Adipose tissue (tissue), 3 donors: ENCODE results near the gene LMTK3. TPM values are rescaled to one million over a fixed set of nuclear protein-coding genes. Genes with fewer than 3 reads are reported as not detected.

ENCODE experiments used
- H3K27ac ChIP-seq: one replicate; pipeline ENCODE4 v1.5.1; 2013; ENCODE audit warnings: low read depth, low read length
- WGBS, 3 donors: extraction: QIAGEN DNeasy Blood & Tissue Kit; methylation state at CpG; one replicate each; pipeline ENCODE4 v1.1.7; 2013; 5-methylcytosine and 5-hydroxymethylcytosine counted together
- polyA plus RNA-seq, 3 donors: library from polyadenylated mRNA; stranded (reverse); fragments of 200-250 nt; gene quantifications; one replicate each; pipeline ENCODE4 v1.2.3, GENCODE V29; 2013
- donor health status: healthy with polysubstance abuse.
- donor health status: Bipolar disorder and iron deficiency.
- donor health status: healthy.

The LMTK3 gene
- polyA plus RNA-seq, 3 donors, result 0.22 to 1.6 (median 0.22) TPM

- H3K27ac ChIP-seq, result no peak overlapping the region
- 2 to 4% (median 2%) methylated on average over 52 to 54 of the region's 54 CpGs for WGBS, 3 donors
Measured at GRCh38 chr19:48513289-48514122, 1.9 kb upstream of the LMTK3 start.

- H3K27ac ChIP-seq, result no peak overlapping the region
- 35 to 44% (median 37%) methylated on average over 19 of the region's 19 CpGs for WGBS, 3 donors
Measured at GRCh38 chr19:48512504-48513288, 1.1 kb upstream of the LMTK3 start.

GRCh38 chr19:48511321-48511731 lies 309 bp downstream of the LMTK3 start:
- no peak overlapping the region for H3K27ac ChIP-seq
- WGBS, 3 donors, result 1 to 4% (median 2%) methylated on average over 20 to 31 of the region's 32 CpGs

GRCh38 chr19:48510421-48511268 lies 990 bp downstream of the LMTK3 start:
- no peak overlapping the region for H3K27ac ChIP-seq
- 11 to 13% (median 12%) methylated on average over 24 of the region's 24 CpGs for WGBS, 3 donors

- 66 to 83% (median 75%) methylated on average over 11 to 12 of the region's 12 CpGs for WGBS, 3 donors
- no peak overlapping the region for H3K27ac ChIP-seq
Measured at GRCh38 chr19:48509467-48510194, 2.0 kb downstream of the LMTK3 start.

- WGBS, 3 donors, result 70 to 84% (median 83%) methylated on average over 22 to 32 of the region's 32 CpGs
- no peak overlapping the region for H3K27ac ChIP-seq
Measured at GRCh38 chr19:48508729-48509411, 2.8 kb downstream of the LMTK3 start.

- 82 to 91% (median 89%) methylated on average over 7 of the region's 7 CpGs for WGBS, 3 donors
- no peak overlapping the region for H3K27ac ChIP-seq
Measured at GRCh38 chr19:48507911-48508439, 3.7 kb downstream of the LMTK3 start.

GRCh38 chr19:48506138-48506733 lies 5.4 kb downstream of the LMTK3 start:
- 90 to 93% (median 91%) methylated on average over 5 of the region's 5 CpGs for WGBS, 3 donors
- H3K27ac ChIP-seq, result no peak overlapping the region

GRCh38 chr19:48502350-48503018 lies 9.2 kb downstream of the LMTK3 start:
- 26 to 34% (median 32%) methylated on average over 25 to 27 of the region's 27 CpGs for WGBS, 3 donors
- no peak overlapping the region for H3K27ac ChIP-seq

- WGBS, 3 donors, result 0 to 5% (median 3%) methylated on average over 16 to 20 of the region's 20 CpGs
- no peak overlapping the region for H3K27ac ChIP-seq
Measured at GRCh38 chr19:48501494-48502349, 9.9 kb downstream of the LMTK3 start.

GRCh38 chr19:48500830-48501493 lies 10.7 kb downstream of the LMTK3 start:
- H3K27ac ChIP-seq, result no peak overlapping the region

GRCh38 chr19:48499316-48500090 lies 12.1 kb downstream of the LMTK3 start:
- WGBS, 3 donors, result 62 to 81% (median 65%) methylated on average over 40 to 44 of the region's 44 CpGs
- H3K27ac ChIP-seq, result no peak overlapping the region

More at GRCh38 chr19:48500830-48501493, 10.7 kb downstream of the LMTK3 start:
- WGBS, 3 donors, result 39 to 57% (median 45%) methylated on average over 30 to 32 of the region's 32 CpGs

- H3K27ac ChIP-seq, result no peak overlapping the region
- WGBS, 3 donors, result 50 to 57% (median 52%) methylated on average over 18 to 50 of the region's 59 CpGs
Measured at GRCh38 chr19:48498595-48499311, 12.9 kb downstream of the LMTK3 start.
